A549 (cell line): ENCODE results near the gene MEIS1. TPM values are rescaled to one million over a fixed set of nuclear protein-coding genes. Genes with fewer than 3 reads are reported as not detected.

Source experiments
- ATAC-seq, 2 experiments: fragments of 200-7000 bp in 1 of 2; fragments of >200 bp in 1 of 2; cut with Nextera tagmentation in 1 of 2; cut with Tn5 transposase in 1 of 2; 3 replicates each; pipeline versions ENCODE4 v1.8.0 to v1.9.1; 2018 to 2020; ENCODE audit warnings: mild to moderate bottlenecking in 1 of 2, moderate library complexity in 1 of 2
- CTCF ChIA-PET: fragments of 300-600 bp; sonication (Branson Sonifier 250); formaldehyde crosslinking; extraction: SDS; loops from one replicate; lab custom pipeline; 2021; ENCODE audit warnings: antibody characterized with exemption, inconsistent platforms; lab: Yijun Ruan, JAX
- POLR2A ChIA-PET: fragments of 350-600 bp; formaldehyde crosslinking; extraction: SDS; loops from one replicate; lab custom pipeline; 2021; ENCODE audit warnings: antibody characterized with exemption, inconsistent platforms; lab: Yijun Ruan, JAX
- DNase-seq, 2 experiments: peaks; one replicate each; pipeline versions ENCODE4 v3.0.0 to v3.0.0-alpha.2; 2011 to 2016; ENCODE audit warnings: low read depth in 1 of 2, low spot score in 1 of 2
- FAIRE-seq: peaks from 2 replicates; lab custom pipeline; 2011; peaks lifted over from hg19 to GRCh38; lab: Jason Lieb, UNC
- H3K27ac ChIP-seq, 2 experiments: fragments of >200 bp; sonication (Bioruptor Twin); formaldehyde crosslinking; 3 replicates each; pipeline ENCODE4 v1.5.1; 2016 to 2017
- H3K4me1 ChIP-seq: fragments of >200 bp; sonication (Bioruptor Twin); formaldehyde crosslinking; 3 replicates; pipeline ENCODE4 v1.6.1; 2016
- H3K4me2 ChIP-seq: fragments of >200 bp; sonication (Bioruptor Twin); formaldehyde crosslinking; 3 replicates; pipeline ENCODE4 v1.6.1; 2016
- H3K4me3 ChIP-seq: fragments of >200 bp; sonication (Bioruptor Twin); formaldehyde crosslinking; 3 replicates; pipeline ENCODE4 v1.5.1; 2016
- H3K9me3 ChIP-seq: fragments of >200 bp; sonication (Bioruptor Twin); formaldehyde crosslinking; 3 replicates; pipeline ENCODE4 v1.6.1; 2016
- BCL3 ChIP-seq: fragments of >200 bp; sonication (Bioruptor Twin); formaldehyde crosslinking; IDR thresholded peaks from 3 replicates; pipeline ENCODE4 v1.6.1; 2016
- CEBPB ChIP-seq, 2 experiments: fragments of >200 bp in 1 of 2; sonication (Bioruptor Twin) in 1 of 2; formaldehyde crosslinking in 1 of 2; IDR thresholded peaks; 2 replicates each; pipeline ENCODE4 v1.6.1; 2012 to 2016
- CHD2 ChIP-seq: fragments of 150-350 bp; IDR thresholded peaks from 2 replicates; pipeline ENCODE4 v1.6.1; 2014; ENCODE audit warnings: low read length; ENCODE audit not compliant: partially characterized antibody
- CTCF ChIP-seq: fragments of >200 bp; sonication (Bioruptor Twin); formaldehyde crosslinking; IDR thresholded peaks from 3 replicates; pipeline ENCODE4 v1.5.1; 2016
- ELK1 ChIP-seq: fragments of 150-350 bp; IDR thresholded peaks from 2 replicates; pipeline ENCODE4 v1.6.1; 2014; ENCODE audit warnings: low read depth, mild to moderate bottlenecking, low read length
- EP300 ChIP-seq, 2 experiments: fragments of >200 bp; sonication (Bioruptor Twin); formaldehyde crosslinking; IDR thresholded peaks; 2 replicates in 1 of 2; 3 replicates in 1 of 2; pipeline ENCODE4 v1.6.1; 2016 to 2017
- ESRRA ChIP-seq: fragments of 150-350 bp; IDR thresholded peaks from 2 replicates; pipeline ENCODE4 v1.6.1; 2014; ENCODE audit warnings: mild to moderate bottlenecking, low read length, borderline replicate concordance
- FOSB ChIP-seq: fragments of 250-450 bp; sonication (Bioruptor Pico); IDR thresholded peaks from 2 replicates; pipeline ENCODE4 v1.5.0; 2020; ENCODE audit warnings: mild to moderate bottlenecking, moderate library complexity
- HDAC2 ChIP-seq: fragments of 200-600 bp; sonication (generic); IDR thresholded peaks from 2 replicates; pipeline ENCODE4 v1.6.1; 2016
- HES2 ChIP-seq: fragments of >200 bp; sonication (Bioruptor Twin); formaldehyde crosslinking; IDR thresholded peaks from 2 replicates; pipeline ENCODE4 v1.6.1; 2016
- HEYL ChIP-seq: fragments of 250-450 bp; sonication (Bioruptor Pico); IDR thresholded peaks from 2 replicates; pipeline ENCODE4 v1.8.0; 2021; ENCODE audit warnings: mild to moderate bottlenecking, moderate library complexity
- HOXA7 ChIP-seq: fragments of 250-450 bp; sonication (Bioruptor Pico); IDR thresholded peaks from 2 replicates; pipeline ENCODE4 v1.5.0; 2020; ENCODE audit warnings: mild to moderate bottlenecking, moderate library complexity
- JUN ChIP-seq, 2 experiments: fragments of >200 bp; sonication (Bioruptor Twin); formaldehyde crosslinking; IDR thresholded peaks; 2 replicates in 1 of 2; 3 replicates in 1 of 2; pipeline ENCODE4 v1.6.1; 2016 to 2017
- JUNB ChIP-seq: fragments of >200 bp; sonication (Bioruptor Twin); formaldehyde crosslinking; IDR thresholded peaks from 2 replicates; pipeline ENCODE4 v1.6.1; 2016
- KDM1A ChIP-seq: fragments of 200-600 bp; sonication (generic); IDR thresholded peaks from 2 replicates; pipeline ENCODE4 v1.6.1; 2016; ENCODE audit warnings: low read depth, mild to moderate bottlenecking
- KDM5A ChIP-seq: fragments of 200-600 bp; sonication (generic); IDR thresholded peaks from 2 replicates; pipeline ENCODE4 v1.6.1; 2016; ENCODE audit warnings: antibody characterized with exemption, mild to moderate bottlenecking
- NPAS2 ChIP-seq: fragments of 250-450 bp; sonication (Bioruptor Pico); IDR thresholded peaks from 2 replicates; pipeline ENCODE4 v1.8.0; 2022; ENCODE audit warnings: mild to moderate bottlenecking, moderate library complexity, borderline replicate concordance
- PBX3 ChIP-seq: IDR thresholded peaks from 2 replicates; pipeline ENCODE4 v1.6.1; 2012
- POLR2A ChIP-seq: IDR thresholded peaks from 2 replicates; pipeline ENCODE4 v1.6.1; 2012; ENCODE audit warnings: mild to moderate bottlenecking, low read length
- POLR2AphosphoS2 ChIP-seq: conservative IDR thresholded peaks from 2 replicates; pipeline ENCODE4 v1.6.1; 2012; ENCODE audit warnings: low read length, improper control_type of control experiment, inconsistent platforms
- RARB ChIP-seq: fragments of 250-450 bp; sonication (Bioruptor Pico); IDR thresholded peaks from 2 replicates; pipeline ENCODE4 v1.8.0; 2021; ENCODE audit warnings: mild to moderate bottlenecking, moderate library complexity
- RFX5 ChIP-seq: fragments of 450-650 bp; IDR thresholded peaks from 2 replicates; pipeline ENCODE4 v1.7.1; 2014; ENCODE audit warnings: antibody characterized with exemption, mild to moderate bottlenecking, moderate library complexity
- SMC3 ChIP-seq: fragments of >200 bp; sonication (Bioruptor Twin); formaldehyde crosslinking; IDR thresholded peaks from 3 replicates; pipeline ENCODE4 v1.6.1; 2018; ENCODE audit warnings: inconsistent platforms
- SREBF2 ChIP-seq: fragments of 450-650 bp; IDR thresholded peaks from 2 replicates; pipeline ENCODE4 v1.6.1; 2014; ENCODE audit warnings: mild to moderate bottlenecking, moderate library complexity
- ZFP36 ChIP-seq: fragments of 450-650 bp; IDR thresholded peaks from 2 replicates; pipeline ENCODE4 v1.6.1; 2014; ENCODE audit warnings: borderline replicate concordance; ENCODE audit not compliant: partially characterized antibody
- ZNF302 ChIP-seq: fragments of 250-450 bp; sonication (Bioruptor Pico); IDR thresholded peaks from 2 replicates; pipeline ENCODE4 v1.9.0; 2021; ENCODE audit warnings: inconsistent platforms, mild to moderate bottlenecking, moderate library complexity
- ZSCAN20 ChIP-seq: fragments of 250-450 bp; sonication (Bioruptor Pico); IDR thresholded peaks from 2 replicates; pipeline ENCODE4 v1.8.0; 2022; ENCODE audit warnings: mild to moderate bottlenecking, moderate library complexity
- WGBS: methylation state at CpG from one replicate; pipeline ENCODE4 v1.1.6; 2017; ENCODE audit errors: missing lambda C conversion rate; 5-methylcytosine and 5-hydroxymethylcytosine counted together
- polyA plus RNA-seq, 4 experiments: library from polyadenylated mRNA; depleted of rRNA in 3 of 4; stranded (reverse); fragments of >200 nt; fragmentation: RNase III in 1 of 4; extraction: RNeasy Plus Mini Kit Qiagen cat#74134 plus additional on column Dnase treatment in 1 of 4; gene quantifications; 2 replicates in 3 of 4; 3 replicates in 1 of 4; pipeline ENCODE4 v1.2.3, GENCODE V29; 2011 to 2017
- TF ChIP-seq, protein P1 (sequence below): IDR thresholded peaks from 2 replicates; pipeline ENCODE4 v1.6.1; 2012; ENCODE audit warnings: low read depth, borderline replicate concordance

The MEIS1 gene
- polyA plus RNA-seq, 2 of the 4 experiments (the other 2 are of a cell fraction), result 1.9 to 4.2 TPM

DNA sequence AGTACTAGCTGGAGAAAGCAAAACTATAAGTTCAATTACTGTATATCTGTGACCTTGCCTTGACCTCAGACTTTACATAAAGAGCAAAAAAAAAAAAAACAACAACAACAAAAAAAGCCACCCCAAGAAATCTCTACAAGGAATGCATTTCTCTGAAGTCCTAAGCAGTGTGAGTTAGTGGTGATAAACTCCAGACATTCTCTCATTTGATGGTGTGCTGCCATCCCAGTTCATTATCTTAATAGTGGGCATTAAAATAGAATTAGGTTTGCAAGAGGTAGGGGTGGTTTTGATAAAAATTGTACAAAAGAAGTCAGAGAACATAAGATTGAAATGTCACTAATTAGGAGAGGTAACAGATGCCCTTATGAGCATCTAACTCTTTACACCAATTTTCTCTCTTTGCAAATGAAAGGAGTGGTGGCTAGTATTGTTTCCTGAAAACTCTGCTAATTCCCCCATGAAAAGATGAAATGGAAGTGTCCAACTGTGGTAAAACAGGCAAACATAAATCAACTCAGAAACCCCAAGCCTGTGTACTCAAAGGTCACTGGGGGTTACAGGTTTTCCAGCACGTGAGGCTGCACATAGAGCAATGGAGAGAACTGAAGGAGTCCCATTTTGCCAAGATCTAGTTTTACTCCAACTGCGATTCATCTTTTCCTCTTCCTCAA lies 131.9 kb downstream of the MEIS1 start:
- FAIRE-seq (no peak), ATAC-seq (no peak), DNase-seq (no peak)
- 70% methylated on average over 2 of the region's 2 CpGs for WGBS
- no peaks in the 10 kb centered on the region for H3K9me3 ChIP-seq
- no peak overlapping the region for H3K4me2 ChIP-seq
- ChIA-PET CTCF (no interaction called here), POLR2A (no interaction called here)
- H3K27ac ChIP-seq, result no peak overlapping the region
- H3K4me3 ChIP-seq, result no peak overlapping the region
- TF ChIP-seq SMC3 (no peak), SREBF2 (no peak), ZNF302 (CRISPR knock-in tag) (no peak), ELK1 (no peak), CHD2 (no peak), HEYL (CRISPR knock-in tag) (no peak), HDAC2 (no peak), RARB (CRISPR knock-in tag) (no peak), KDM1A (no peak), FOSB (CRISPR knock-in tag) (no peak), RFX5 (no peak), BCL3 (no peak)
- H3K4me1 ChIP-seq, result peaks cover 19% of the 10 kb centered on the region

GRCh38 chr2:66567729-66568128 lies 132.8 kb downstream of the MEIS1 start:
- Histone ChIP-seq H3K4me2 (no peak overlapping the region), H3K4me1 (peaks cover 13% of the 10 kb centered on the region), H3K9me3 (no peaks in the 10 kb centered on the region), H3K27ac (no peak overlapping the region), H3K4me3 (no peak overlapping the region)
- DNase-seq (no peak), FAIRE-seq (no peak), ATAC-seq (no peak)
- TF ChIP-seq ZSCAN20 (CRISPR knock-in tag) (no peak), HOXA7 (CRISPR knock-in tag) (no peak), POLR2AphosphoS2 (no peak), JUN (IDR thresholded peaks at IDR 0.05) (no peak), ZFP36 (no peak), NPAS2 (no peak), JUNB (no peak), HES2 (no peak), KDM5A (no peak), ZNF302 (CRISPR knock-in tag) (no peak), CEBPB (IDR thresholded peaks at IDR 0.05) (no peak), RARB (CRISPR knock-in tag) (no peak), ESRRA (no peak), PBX3 (no peak), POLR2A (no peak), RFX5 (no peak), EP300 (IDR thresholded peaks at IDR 0.05) (no peak), CTCF (no peak)
- TF ChIP-seq, protein P1, sequence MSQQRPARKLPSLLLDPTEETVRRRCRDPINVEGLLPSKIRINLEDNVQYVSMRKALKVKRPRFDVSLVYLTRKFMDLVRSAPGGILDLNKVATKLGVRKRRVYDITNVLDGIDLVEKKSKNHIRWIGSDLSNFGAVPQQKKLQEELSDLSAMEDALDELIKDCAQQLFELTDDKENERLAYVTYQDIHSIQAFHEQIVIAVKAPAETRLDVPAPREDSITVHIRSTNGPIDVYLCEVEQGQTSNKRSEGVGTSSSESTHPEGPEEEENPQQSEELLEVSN, result no peak
- CTCF ChIA-PET, result interaction anchor here (0.7 to 1.7 kb wide), 3 partner anchors 89 to 141 kb away, joined by 3 to 4 read pairs (median 3); no protein-coding TSS in a partner anchor
- WGBS, result 31% methylated on average over 2 of the region's 2 CpGs
- POLR2A ChIA-PET, result interaction anchor here (0.6 kb wide), 1 partner anchor 832 kb away, joined by 4 read pairs; no protein-coding TSS in a partner anchor
